Right lobe of liver (tissue), 6 donors: ENCODE data around the gene COL27A1. TPM values are rescaled to one million over a fixed set of nuclear protein-coding genes. Genes with fewer than 3 reads are reported as not detected.

ENCODE experiments used
- ATAC-seq, 4 donors: fragments of 200-7000 bp; cut with Tn5 transposase; one replicate each; pipeline ENCODE4 v1.9.1; 2020; ENCODE audit warnings: mild to moderate bottlenecking in 4 of 4, moderate library complexity in 4 of 4
- DNase-seq, 3 donors: peaks; one replicate each; pipeline ENCODE4 v3.0.0-alpha.2; 2020
- H3K27ac ChIP-seq, 3 donors: fragments of 200-600 bp; one replicate each; pipeline ENCODE4 v1.8.0; 2022
- H3K27me3 ChIP-seq, 2 donors: fragments of 200-600 bp; one replicate each; pipeline ENCODE4 v1.8.0; 2022
- H3K36me3 ChIP-seq, 4 donors: fragments of 200-600 bp; sonication (generic) in 1 of 4; one replicate each; pipeline versions ENCODE4 v1.5.1 to v1.8.0; 2017 to 2022; ENCODE audit warnings: control low read depth in 1 of 4
- H3K4me1 ChIP-seq, 4 donors: fragments of 200-600 bp; sonication (generic) in 1 of 4; one replicate each; pipeline versions ENCODE4 v1.5.1 to v1.8.0; 2017 to 2022; ENCODE audit warnings: control low read depth in 1 of 4
- H3K4me3 ChIP-seq, 3 donors: fragments of 200-600 bp; one replicate each; pipeline ENCODE4 v1.8.0; 2022
- H3K9me3 ChIP-seq, 4 donors: fragments of 200-600 bp; sonication (generic) in 1 of 4; one replicate each; pipeline versions ENCODE4 v1.5.1 to v1.8.0; 2017 to 2022; ENCODE audit warnings: control low read depth in 1 of 4
- CTCF ChIP-seq, 4 donors: fragments of 200-600 bp in 3 of 4; fragments of 450-650 bp in 1 of 4; IDR thresholded peaks; one replicate each; pipeline versions ENCODE4 v1.5.1 to v1.8.0; 2016 to 2022; ENCODE audit warnings: antibody characterized with exemption in 4 of 4, mild to moderate bottlenecking in 2 of 4
- POLR2A ChIP-seq: fragments of 450-650 bp; IDR thresholded peaks from one replicate; pipeline ENCODE4 v1.6.1; 2017; ENCODE audit warnings: antibody characterized with exemption, mild to moderate bottlenecking
- WGBS: methylation state at CpG from one replicate; pipeline ENCODE4 v1.1.6; 2018; ENCODE audit warnings: low coverage, low lambda C conversion rate; ENCODE audit not compliant: insufficient coverage; ENCODE audit errors: missing lambda C conversion rate; 5-methylcytosine and 5-hydroxymethylcytosine counted together
- intact Hi-C, 2 donors: fragments of 100-400 bp; cut with DNase I; formaldehyde crosslinking; loops; one replicate each; pipeline versions ENCODE4 v1.11.2 to v1.14.1; 2022
- total RNA-seq, 6 experiments: library from RNA; depleted of rRNA in 2 of 6; stranded (reverse); fragments of >200 nt in 2 of 6; fragmentation: NEBNext Ultra II Directional in 3 of 6; extraction: Animal tissue kit (Norgen Biotek cat#: 25700) in 3 of 6; gene quantifications; one replicate each; pipeline versions ENCODE4 v1.1.0 to v1.2.4, GENCODE V29; 2016 to 2023
- donor health status: DM: no; HTN: yes; CAD: no.
- donor health status: DM: no; HTN: no; CAD: no.
- donor health status: DM: no; HTN: no; CAD: no.
- donor health status: DM: no; HTN: yes; CAD: no.
- donor health status: DM: no; HTN: yes; CAD: no.

COL27A1 gene
- total RNA-seq, 6 experiments from 2014 or later, result 11.8 to 51.9 (median 29.3) TPM

- H3K27ac ChIP-seq, result no peak overlapping the region
- TF ChIP-seq CTCF (IDR thresholded peaks at IDR 0.05) (no peak), POLR2A (no peak)
- no peak for DNase-seq
- H3K4me1 ChIP-seq, result peaks cover 0 to 25% (median 12%) of the 10 kb centered on the region in 4 donors
- H3K36me3 ChIP-seq, result no peaks in the 10 kb centered on the region
- WGBS, result 90% methylated on average over 6 of the region's 9 CpGs
- no peaks in the 10 kb centered on the region for H3K9me3 ChIP-seq
- no peaks in the 10 kb centered on the region for H3K27me3 ChIP-seq
- H3K4me3 ChIP-seq, result no peak overlapping the region
- intact Hi-C loops, result loop anchor here in 1 of 2 donors (10.0 kb wide), 1 partner anchor 159 kb away; no protein-coding TSS in a partner anchor
- ATAC-seq, result no peak
These were observed 39.6 kb upstream of the COL27A1 start for GRCh38 chr9:114115654-114116125.

GRCh38 chr9:114116126-114116747, 39.1 kb upstream of the COL27A1 start:
- DNase-seq (no peak), ATAC-seq (no peak)
- WGBS, result 69% methylated on average over 3 of the region's 12 CpGs

GRCh38 chr9:114117614-114117995, 37.7 kb upstream of the COL27A1 start:
- WGBS, result 40% methylated on average over 6 of the region's 7 CpGs
- peak overlapping the region in 1 of 3 donors; percentile 39 for H3K27ac ChIP-seq
- no peak overlapping the region for H3K4me3 ChIP-seq
- peak; percentile 33 to 60 (median 46) for ATAC-seq
- peaks cover 0 to 25% (median 12%) of the 10 kb centered on the region in 4 donors for H3K4me1 ChIP-seq
- TF ChIP-seq CTCF (IDR thresholded peaks at IDR 0.05) (no peak), POLR2A (no peak)
- no peaks in the 10 kb centered on the region for H3K27me3 ChIP-seq
- intact Hi-C loops, result loop anchor here in 1 of 2 donors (10.0 kb wide), 1 partner anchor 157 kb away; no protein-coding TSS in a partner anchor
- no peak for DNase-seq
- no peaks in the 10 kb centered on the region for H3K36me3 ChIP-seq
- H3K9me3 ChIP-seq, result no peaks in the 10 kb centered on the region

More at GRCh38 chr9:114116126-114116747, 39.1 kb upstream of the COL27A1 start:
- Histone ChIP-seq H3K4me3 (no peak overlapping the region), H3K9me3 (no peaks in the 10 kb centered on the region), H3K4me1 (peaks cover 0 to 25% (median 12%) of the 10 kb centered on the region in 4 donors), H3K36me3 (no peaks in the 10 kb centered on the region), H3K27me3 (no peaks in the 10 kb centered on the region), H3K27ac (no peak overlapping the region)
- TF ChIP-seq POLR2A (no peak), CTCF (IDR thresholded peaks at IDR 0.05) (no peak)
- intact Hi-C loops, result loop anchor here in 1 of 2 donors (10.0 kb wide), 1 partner anchor 159 kb away; no protein-coding TSS in a partner anchor

GRCh38 chr9:114117996-114118830, 37.1 kb upstream of the COL27A1 start:
- peak in 2 of 3 donors; percentile 40 to 60 for DNase-seq

More at GRCh38 chr9:114117996-114118830, 37.1 kb upstream of the COL27A1 start:
- H3K4me1 ChIP-seq, result peaks cover 0 to 30% (median 13%) of the 10 kb centered on the region in 4 donors
- intact Hi-C loops, result loop anchor here in 1 of 2 donors (10.0 kb wide), 1 partner anchor 157 kb away; no protein-coding TSS in a partner anchor
- peak; percentile 77 to 82 (median 80) for ATAC-seq
- H3K36me3 ChIP-seq, result no peaks in the 10 kb centered on the region
- no peak overlapping the region for H3K4me3 ChIP-seq
- no peaks in the 10 kb centered on the region for H3K27me3 ChIP-seq
- WGBS, result 33% methylated on average over 10 of the region's 21 CpGs
- peak overlapping the region in 1 of 3 donors; percentile 39 for H3K27ac ChIP-seq
- no peaks in the 10 kb centered on the region for H3K9me3 ChIP-seq
- TF ChIP-seq CTCF (IDR thresholded peaks at IDR 0.05), result no peak
- no peak for TF ChIP-seq POLR2A
